Neural cell (in vitro differentiated cells): ENCODE measurements around the gene GALNT10. TPM values are rescaled to one million over a fixed set of nuclear protein-coding genes. Genes with fewer than 3 reads are reported as not detected.

Source experiments
- H2AFZ ChIP-seq: fragments of 200-600, 300-800 bp; sonication (generic), shearing (Covaris generic); 2 replicates; pipeline ENCODE4 v1.6.0; 2014; ENCODE audit warnings: low read depth, mild to moderate bottlenecking, antibody characterized with exemption, low read length, moderate library complexity
- H3F3A ChIP-seq: fragments of 200-600 bp; shearing (Covaris generic); 2 replicates; pipeline ENCODE4 v1.6.1; 2016; ENCODE audit warnings: mild to moderate bottlenecking, moderate library complexity, mixed read lengths, antibody characterized with exemption, low read length; ENCODE audit not compliant: insufficient read depth, poor library complexity, severe bottlenecking
- H3K27ac ChIP-seq: fragments of 200-600, 300-800 bp; sonication (generic), shearing (Covaris generic); 2 replicates; pipeline ENCODE4 v1.5.1; 2014; ENCODE audit warnings: mild to moderate bottlenecking, low read length, moderate library complexity
- H3K27me3 ChIP-seq: fragments of 300-800, 200-600 bp; sonication (generic), shearing (Covaris generic); 2 replicates; pipeline ENCODE4 v1.6.0; 2014; ENCODE audit warnings: mild to moderate bottlenecking, low read depth, low read length, moderate library complexity; ENCODE audit not compliant: insufficient read depth
- H3K36me3 ChIP-seq: fragments of 300-800, 200-600 bp; sonication (generic), shearing (Covaris generic); 2 replicates; pipeline ENCODE4 v1.5.1; 2014; ENCODE audit warnings: mild to moderate bottlenecking, antibody characterized with exemption, low read length, moderate library complexity; ENCODE audit not compliant: insufficient read depth
- H3K4me2 ChIP-seq: fragments of 300-800, 200-600 bp; sonication (generic), shearing (Covaris generic); 2 replicates; pipeline ENCODE4 v1.6.0; 2014; ENCODE audit warnings: mild to moderate bottlenecking, low read length
- H3K4me3 ChIP-seq: fragments of 300-800, 200-600 bp; sonication (generic), shearing (Covaris generic); 2 replicates; pipeline ENCODE4 v1.5.1; 2014; ENCODE audit warnings: mild to moderate bottlenecking, low read length, moderate library complexity
- H3K79me2 ChIP-seq: fragments of 200-600 bp; shearing (Covaris generic); replicated peaks from 2 replicates; pipeline ENCODE4 v1.6.0; 2014; ENCODE audit warnings: mild to moderate bottlenecking, low read length, moderate library complexity; ENCODE audit not compliant: insufficient read depth
- H3K9ac ChIP-seq: fragments of 300-800, 200-600 bp; sonication (generic), shearing (Covaris generic); 2 replicates; pipeline ENCODE4 v1.6.1; 2016; ENCODE audit warnings: mild to moderate bottlenecking, low read length, mixed read lengths
- H3K9me2 ChIP-seq: fragments of 200-600 bp; shearing (Covaris generic); 2 replicates; pipeline ENCODE4 v1.6.1; 2016; ENCODE audit warnings: mild to moderate bottlenecking, low read length, mixed read lengths; ENCODE audit not compliant: insufficient read depth
- H3K9me3 ChIP-seq: fragments of 200-600, 300-800 bp; sonication (generic), shearing (Covaris generic); 2 replicates; pipeline ENCODE4 v1.6.1; 2016; ENCODE audit warnings: mild to moderate bottlenecking, mixed run types, low read length, moderate library complexity, mixed read lengths
- H4K20me1 ChIP-seq: fragments of 200-600 bp; shearing (Covaris generic); 2 replicates; pipeline ENCODE4 v1.6.1; 2016; ENCODE audit warnings: mild to moderate bottlenecking, mixed run types; ENCODE audit not compliant: insufficient read depth
- CTCF ChIP-seq: fragments of 450-650 bp; IDR thresholded peaks from 2 replicates; pipeline ENCODE4 v1.5.1; 2014; ENCODE audit warnings: antibody characterized with exemption, mild to moderate bottlenecking, moderate library complexity; ENCODE audit not compliant: poor library complexity, severe bottlenecking
- EP300 ChIP-seq: fragments of 450-650 bp; conservative IDR thresholded peaks from 2 replicates; pipeline ENCODE4 v1.6.1; 2014; ENCODE audit warnings: antibody characterized with exemption, mild to moderate bottlenecking, moderate library complexity; ENCODE audit not compliant: poor library complexity, severe bottlenecking
- EZH2 ChIP-seq: fragments of 200-600, 300-800 bp; shearing (Covaris generic), sonication (generic); IDR thresholded peaks from 2 replicates; pipeline ENCODE4 v1.6.1; 2014; ENCODE audit warnings: antibody characterized with exemption, low read length, borderline replicate concordance, mild to moderate bottlenecking; ENCODE audit not compliant: insufficient read depth, poor library complexity, severe bottlenecking
- MXI1 ChIP-seq: fragments of 450-650 bp; conservative IDR thresholded peaks from 2 replicates; pipeline ENCODE4 v1.6.1; 2014; ENCODE audit warnings: antibody characterized with exemption, mild to moderate bottlenecking; ENCODE audit not compliant: poor library complexity, severe bottlenecking
- POLR2AphosphoS5 ChIP-seq: IDR thresholded peaks from 2 replicates; pipeline ENCODE4 v1.6.1; 2012
- RAD21 ChIP-seq: fragments of 450-650 bp; conservative IDR thresholded peaks from 2 replicates; pipeline ENCODE4 v1.6.1; 2014; ENCODE audit warnings: antibody characterized with exemption, mild to moderate bottlenecking, moderate library complexity
- REST ChIP-seq: IDR thresholded peaks from 2 replicates; pipeline ENCODE4 v1.6.1; 2012; ENCODE audit warnings: borderline replicate concordance
- SMC3 ChIP-seq: fragments of 450-650 bp; conservative IDR thresholded peaks from 2 replicates; pipeline ENCODE4 v1.6.1; 2014; ENCODE audit warnings: antibody characterized with exemption, mild to moderate bottlenecking, moderate library complexity; ENCODE audit not compliant: poor library complexity
- TAF1 ChIP-seq: IDR thresholded peaks from 2 replicates; pipeline ENCODE4 v1.6.1; 2012; ENCODE audit warnings: low read depth
- polyA plus RNA-seq: library from polyadenylated mRNA; depleted of rRNA; stranded (reverse); fragments of >200 nt; gene quantifications from 2 replicates; pipeline ENCODE4 v1.2.3, GENCODE V29; 2014

Gene GALNT10
- polyA plus RNA-seq, 1 donor from 2014 or later: 3.1 TPM

- H3K36me3 ChIP-seq: no peaks in the 10 kb centered on the region
- H2AFZ ChIP-seq: no peak overlapping the region
- no peaks in the 10 kb centered on the region for H3K9me2 ChIP-seq
- no peaks in the 10 kb centered on the region for H3K9me3 ChIP-seq
- H4K20me1 ChIP-seq: no peaks in the 10 kb centered on the region
- H3K27ac ChIP-seq: no peak overlapping the region
- no peaks in the 10 kb centered on the region for H3K79me2 ChIP-seq
- no peaks in the 10 kb centered on the region for H3F3A ChIP-seq
- H3K27me3 ChIP-seq: no peaks in the 10 kb centered on the region
- H3K9ac ChIP-seq: no peak overlapping the region
- H3K4me3 ChIP-seq: no peak overlapping the region
- TF ChIP-seq CTCF: no peak
- no peak for TF ChIP-seq EP300
- H3K4me2 ChIP-seq: no peak overlapping the region
Measured at GRCh38 chr5:154309371-154309745, 118.8 kb downstream of the GALNT10 start.

GRCh38 chr5:154309805-154310204 is 119.3 kb downstream of the GALNT10 start:
- H2AFZ ChIP-seq: no peak overlapping the region

More at GRCh38 chr5:154309805-154310204, 119.3 kb downstream of the GALNT10 start:
- Histone ChIP-seq H3K79me2 (no peaks in the 10 kb centered on the region), H3K9me2 (no peaks in the 10 kb centered on the region), H3K9me3 (no peaks in the 10 kb centered on the region), H3K4me2 (no peak overlapping the region), H3K27ac (no peak overlapping the region), H3F3A (no peaks in the 10 kb centered on the region), H3K36me3 (no peaks in the 10 kb centered on the region), H3K4me3 (no peak overlapping the region), H3K27me3 (no peaks in the 10 kb centered on the region), H3K9ac (no peak overlapping the region), H4K20me1 (no peaks in the 10 kb centered on the region)
- TF ChIP-seq RAD21: no peak
- TF ChIP-seq SMC3: no peak
- no peak for TF ChIP-seq POLR2AphosphoS5
- TF ChIP-seq EP300: no peak
- no peak for TF ChIP-seq CTCF
- no peak for TF ChIP-seq MXI1
- no peak for TF ChIP-seq EZH2
- TF ChIP-seq REST: no peak
- TF ChIP-seq TAF1: no peak
